DOHH2 (cell line): Measurements from ENCODE around the gene TBC1D22A.

ENCODE experiments used
- EZH2phosphoT487 ChIP-seq: fragments of 200-600 bp; sonication (generic); IDR thresholded peaks from 2 replicates; pipeline ENCODE4 v1.6.1; 2017; ENCODE audit warnings: borderline replicate concordance, mild to moderate bottlenecking, antibody characterized with exemption, low read length, moderate library complexity, mixed read lengths
- TF ChIP-seq, protein P1 (sequence below): fragments of 200-600 bp; sonication (generic); IDR thresholded peaks from one replicate; pipeline ENCODE4 v1.5.1; 2014; ENCODE audit warnings: antibody characterized with exemption, mild to moderate bottlenecking, low read depth, low read length; ENCODE audit not compliant: poor library complexity, severe bottlenecking

- TF ChIP-seq, protein P1, sequence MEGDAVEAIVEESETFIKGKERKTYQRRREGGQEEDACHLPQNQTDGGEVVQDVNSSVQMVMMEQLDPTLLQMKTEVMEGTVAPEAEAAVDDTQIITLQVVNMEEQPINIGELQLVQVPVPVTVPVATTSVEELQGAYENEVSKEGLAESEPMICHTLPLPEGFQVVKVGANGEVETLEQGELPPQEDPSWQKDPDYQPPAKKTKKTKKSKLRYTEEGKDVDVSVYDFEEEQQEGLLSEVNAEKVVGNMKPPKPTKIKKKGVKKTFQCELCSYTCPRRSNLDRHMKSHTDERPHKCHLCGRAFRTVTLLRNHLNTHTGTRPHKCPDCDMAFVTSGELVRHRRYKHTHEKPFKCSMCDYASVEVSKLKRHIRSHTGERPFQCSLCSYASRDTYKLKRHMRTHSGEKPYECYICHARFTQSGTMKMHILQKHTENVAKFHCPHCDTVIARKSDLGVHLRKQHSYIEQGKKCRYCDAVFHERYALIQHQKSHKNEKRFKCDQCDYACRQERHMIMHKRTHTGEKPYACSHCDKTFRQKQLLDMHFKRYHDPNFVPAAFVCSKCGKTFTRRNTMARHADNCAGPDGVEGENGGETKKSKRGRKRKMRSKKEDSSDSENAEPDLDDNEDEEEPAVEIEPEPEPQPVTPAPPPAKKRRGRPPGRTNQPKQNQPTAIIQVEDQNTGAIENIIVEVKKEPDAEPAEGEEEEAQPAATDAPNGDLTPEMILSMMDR, result no peak
- TF ChIP-seq EZH2phosphoT487, result no peak
Measured at GRCh38 chr22:46854125-46854870, 91.8 kb downstream of the TBC1D22A start.
